ENCODE measurements around the gene GRIK4. TPM values are rescaled to one million over a fixed set of nuclear protein-coding genes. Genes with fewer than 3 reads are reported as not detected.

The GRIK4 gene
- total RNA-seq, 1 donor from 2014 or later: 4.3 TPM

- intact Hi-C loops (cut with DNase I): no loop called here
- Histone ChIP-seq H3K36me3 (no peaks in the 10 kb centered on the region), H3K27me3 (no peaks in the 10 kb centered on the region), H3K9me3 (no peaks in the 10 kb centered on the region), H3K27ac (no peak overlapping the region), H3K4me3 (no peak overlapping the region), H3K4me1 (peaks cover 4% of the 10 kb centered on the region)
- ATAC-seq: no peak
- no peak for DNase-seq
- TF ChIP-seq, protein P1, sequence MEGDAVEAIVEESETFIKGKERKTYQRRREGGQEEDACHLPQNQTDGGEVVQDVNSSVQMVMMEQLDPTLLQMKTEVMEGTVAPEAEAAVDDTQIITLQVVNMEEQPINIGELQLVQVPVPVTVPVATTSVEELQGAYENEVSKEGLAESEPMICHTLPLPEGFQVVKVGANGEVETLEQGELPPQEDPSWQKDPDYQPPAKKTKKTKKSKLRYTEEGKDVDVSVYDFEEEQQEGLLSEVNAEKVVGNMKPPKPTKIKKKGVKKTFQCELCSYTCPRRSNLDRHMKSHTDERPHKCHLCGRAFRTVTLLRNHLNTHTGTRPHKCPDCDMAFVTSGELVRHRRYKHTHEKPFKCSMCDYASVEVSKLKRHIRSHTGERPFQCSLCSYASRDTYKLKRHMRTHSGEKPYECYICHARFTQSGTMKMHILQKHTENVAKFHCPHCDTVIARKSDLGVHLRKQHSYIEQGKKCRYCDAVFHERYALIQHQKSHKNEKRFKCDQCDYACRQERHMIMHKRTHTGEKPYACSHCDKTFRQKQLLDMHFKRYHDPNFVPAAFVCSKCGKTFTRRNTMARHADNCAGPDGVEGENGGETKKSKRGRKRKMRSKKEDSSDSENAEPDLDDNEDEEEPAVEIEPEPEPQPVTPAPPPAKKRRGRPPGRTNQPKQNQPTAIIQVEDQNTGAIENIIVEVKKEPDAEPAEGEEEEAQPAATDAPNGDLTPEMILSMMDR (IDR thresholded peaks at IDR 0.05): no peak
These were observed 114.0 kb downstream of the GRIK4 start for GRCh38 chr11:120625565-120625964.

DNA sequence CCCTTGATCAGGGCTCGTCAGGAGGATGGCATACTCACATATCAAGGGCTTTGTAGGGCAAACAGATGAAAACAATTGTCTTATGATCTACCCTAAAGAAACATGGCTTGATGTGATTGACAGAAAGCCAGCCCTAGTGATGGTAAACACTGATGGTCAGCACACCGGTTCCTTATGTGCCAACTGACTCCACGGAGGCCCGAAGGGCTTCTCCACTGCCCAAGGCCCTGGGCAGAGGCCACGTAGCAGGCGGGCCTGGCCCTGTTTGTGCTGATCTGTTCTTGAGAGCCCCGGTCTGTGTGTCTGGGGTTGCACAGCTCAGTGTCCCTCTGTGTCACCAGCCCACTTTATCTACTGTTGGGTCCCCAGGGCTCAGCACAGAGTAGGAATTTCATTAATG lies 115.2 kb downstream of the GRIK4 start:
- intact Hi-C loops (cut with DNase I): no loop called here
- Histone ChIP-seq H3K4me3 (no peak overlapping the region), H3K27ac (no peak overlapping the region), H3K27me3 (no peaks in the 10 kb centered on the region), H3K4me1 (peaks cover 4% of the 10 kb centered on the region), H3K36me3 (no peaks in the 10 kb centered on the region), H3K9me3 (no peaks in the 10 kb centered on the region)
- ATAC-seq (no peak), DNase-seq (no peak)
- TF ChIP-seq, protein P1 (IDR thresholded peaks at IDR 0.05): no peak

DNA sequence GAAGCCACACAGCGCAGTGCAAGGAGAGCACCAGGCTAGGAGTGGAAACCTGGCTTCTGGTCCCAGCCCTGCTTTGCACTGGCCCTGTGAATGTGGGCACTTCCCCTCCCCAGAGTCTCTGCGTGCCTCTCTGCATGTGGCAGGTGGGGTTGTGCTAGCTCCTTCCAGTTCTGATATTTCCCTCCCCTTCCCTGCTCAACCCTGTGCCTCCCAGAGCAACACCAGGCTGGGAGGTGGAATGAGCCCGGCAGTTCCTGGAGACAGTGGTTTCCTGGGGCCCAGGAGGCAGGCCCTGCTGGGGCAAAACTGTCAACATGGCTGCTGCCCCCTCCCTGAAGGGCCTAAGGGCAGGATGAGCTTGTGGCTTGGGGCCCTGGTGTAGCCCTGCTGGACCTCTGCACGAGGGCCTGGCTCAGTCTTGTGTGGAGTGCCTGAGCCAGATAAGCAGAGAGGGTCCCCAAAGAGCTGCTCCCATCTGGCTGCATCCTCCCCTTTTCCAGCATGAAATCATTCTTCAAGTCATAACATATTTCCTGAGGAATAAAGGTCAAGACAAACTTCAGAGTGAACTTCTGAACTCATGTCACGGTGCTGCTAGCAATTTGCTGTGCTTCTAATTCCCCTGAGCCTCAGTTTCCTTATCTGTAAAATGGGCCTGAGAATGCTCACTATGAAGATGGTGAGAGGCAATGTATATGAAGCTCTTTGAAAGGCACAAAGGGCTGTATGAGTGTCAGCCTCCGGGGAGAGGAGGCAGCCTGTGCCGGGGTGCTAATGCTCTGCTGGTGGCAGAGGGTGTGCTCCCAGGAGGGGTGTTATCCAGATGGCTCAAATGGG lies 116.0 kb downstream of the GRIK4 start:
- no peak for ATAC-seq
- intact Hi-C loops (cut with DNase I): no loop called here
- H3K4me1 ChIP-seq: peaks cover 4% of the 10 kb centered on the region
- no peaks in the 10 kb centered on the region for H3K36me3 ChIP-seq
- TF ChIP-seq, protein P1 (IDR thresholded peaks at IDR 0.05): no peak
- no peak overlapping the region for H3K27ac ChIP-seq
- H3K4me3 ChIP-seq: no peak overlapping the region
- H3K27me3 ChIP-seq: no peaks in the 10 kb centered on the region
- no peak for DNase-seq
- H3K9me3 ChIP-seq: no peaks in the 10 kb centered on the region

- no peak for DNase-seq
- no peaks in the 10 kb centered on the region for H3K36me3 ChIP-seq
- no peaks in the 10 kb centered on the region for H3K9me3 ChIP-seq
- H3K4me3 ChIP-seq: no peak overlapping the region
- H3K4me1 ChIP-seq: no peaks in the 10 kb centered on the region
- H3K27me3 ChIP-seq: no peaks in the 10 kb centered on the region
- H3K27ac ChIP-seq: no peak overlapping the region
- intact Hi-C loops (cut with DNase I): no loop called here
- TF ChIP-seq, protein P1 (IDR thresholded peaks at IDR 0.05): no peak
- ATAC-seq: no peak
These were observed 118.0 kb downstream of the GRIK4 start for GRCh38 chr11:120629407-120630080.

- ATAC-seq: no peak
- intact Hi-C loops (cut with DNase I): no loop called here
- Histone ChIP-seq H3K27ac (no peak overlapping the region), H3K9me3 (no peaks in the 10 kb centered on the region), H3K4me1 (no peaks in the 10 kb centered on the region), H3K4me3 (no peak overlapping the region), H3K27me3 (no peaks in the 10 kb centered on the region), H3K36me3 (no peaks in the 10 kb centered on the region)
- TF ChIP-seq, protein P1 (IDR thresholded peaks at IDR 0.05): no peak
- DNase-seq: no peak
These were observed 118.6 kb downstream of the GRIK4 start for GRCh38 chr11:120630122-120630521.

Data from upper lobe of right lung (tissue), 1 donor.